Measurements from ENCODE around the gene SPNS2.

DNA sequence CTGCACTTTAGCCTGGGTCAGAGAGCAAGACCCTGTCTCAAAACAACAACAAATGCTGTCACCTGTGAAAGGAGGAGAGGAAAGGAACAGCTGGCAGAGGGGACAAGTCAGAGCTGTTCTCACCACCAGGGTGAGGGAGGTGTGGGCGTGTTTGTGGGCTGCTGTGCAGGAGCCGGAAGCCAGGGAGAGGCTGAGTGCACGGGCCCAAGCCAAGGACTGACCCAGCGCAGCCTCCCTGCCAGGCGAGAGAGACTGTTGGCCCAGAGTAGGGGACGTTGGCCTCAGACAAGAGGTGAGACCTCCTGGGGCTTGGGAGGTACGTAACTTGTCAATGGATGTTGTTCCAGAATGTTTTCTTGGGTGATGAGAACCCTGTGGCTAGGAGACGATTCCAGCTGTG is 10.7 kb downstream of the SPNS2 start:
- TF ChIP-seq, protein P1, sequence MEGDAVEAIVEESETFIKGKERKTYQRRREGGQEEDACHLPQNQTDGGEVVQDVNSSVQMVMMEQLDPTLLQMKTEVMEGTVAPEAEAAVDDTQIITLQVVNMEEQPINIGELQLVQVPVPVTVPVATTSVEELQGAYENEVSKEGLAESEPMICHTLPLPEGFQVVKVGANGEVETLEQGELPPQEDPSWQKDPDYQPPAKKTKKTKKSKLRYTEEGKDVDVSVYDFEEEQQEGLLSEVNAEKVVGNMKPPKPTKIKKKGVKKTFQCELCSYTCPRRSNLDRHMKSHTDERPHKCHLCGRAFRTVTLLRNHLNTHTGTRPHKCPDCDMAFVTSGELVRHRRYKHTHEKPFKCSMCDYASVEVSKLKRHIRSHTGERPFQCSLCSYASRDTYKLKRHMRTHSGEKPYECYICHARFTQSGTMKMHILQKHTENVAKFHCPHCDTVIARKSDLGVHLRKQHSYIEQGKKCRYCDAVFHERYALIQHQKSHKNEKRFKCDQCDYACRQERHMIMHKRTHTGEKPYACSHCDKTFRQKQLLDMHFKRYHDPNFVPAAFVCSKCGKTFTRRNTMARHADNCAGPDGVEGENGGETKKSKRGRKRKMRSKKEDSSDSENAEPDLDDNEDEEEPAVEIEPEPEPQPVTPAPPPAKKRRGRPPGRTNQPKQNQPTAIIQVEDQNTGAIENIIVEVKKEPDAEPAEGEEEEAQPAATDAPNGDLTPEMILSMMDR (IDR thresholded peaks at IDR 0.05; ENCODE audit: poor library complexity, severe bottlenecking): no peak
- no peak for TF ChIP-seq POLR2AphosphoS5 (IDR thresholded peaks at IDR 0.05)
- TF ChIP-seq TAF1 (IDR thresholded peaks at IDR 0.05; ENCODE audit: low read depth): no peak
- TF ChIP-seq RAD21 (conservative IDR thresholded peaks at IDR 0.05): no peak
